Smooth muscle cell (in vitro differentiated cells): Measurements from ENCODE around the gene LMX1A. TPM values are rescaled to one million over a fixed set of nuclear protein-coding genes. Genes with fewer than 3 reads are reported as not detected.

ENCODE experiments used
- DNase-seq: peaks from one replicate; lab custom pipeline; 2025; ENCODE audit not compliant: unreplicated experiment; lab: John Stamatoyannopoulos, UW
- H2AFZ ChIP-seq: fragments of 200-600 bp; sonication (generic); 2 replicates; pipeline ENCODE4 v1.6.0; 2016; ENCODE audit warnings: antibody characterized with exemption, low read depth, mild to moderate bottlenecking
- H3F3A ChIP-seq: fragments of 200-600 bp; sonication (generic); 2 replicates; pipeline ENCODE4 v1.6.0; 2017; ENCODE audit warnings: antibody characterized with exemption, low read depth
- H3K27ac ChIP-seq: fragments of 200-600 bp; sonication (generic); 2 replicates; pipeline ENCODE4 v1.5.1; 2016; ENCODE audit warnings: low read depth, mild to moderate bottlenecking
- H3K27me3 ChIP-seq: fragments of 200-600 bp; sonication (generic); 2 replicates; pipeline ENCODE4 v1.6.1; 2016; ENCODE audit warnings: low read depth, mild to moderate bottlenecking
- H3K36me3 ChIP-seq: fragments of 200-600 bp; sonication (generic); 2 replicates; pipeline ENCODE4 v1.5.1; 2016; ENCODE audit warnings: low read depth
- H3K4me1 ChIP-seq: fragments of 200-600 bp; sonication (generic); 2 replicates; pipeline ENCODE4 v1.5.1; 2016; ENCODE audit warnings: low read depth
- H3K4me2 ChIP-seq: fragments of 200-600 bp; sonication (generic); 2 replicates; pipeline ENCODE4 v1.6.0; 2016; ENCODE audit warnings: mild to moderate bottlenecking
- H3K4me3 ChIP-seq: fragments of 200-600 bp; sonication (generic); 2 replicates; pipeline ENCODE4 v1.5.1; 2016; ENCODE audit warnings: mild to moderate bottlenecking
- H3K79me2 ChIP-seq: fragments of 200-600 bp; sonication (generic); 2 replicates; pipeline ENCODE4 v1.6.0; 2016; ENCODE audit warnings: low read depth, mild to moderate bottlenecking
- H3K9ac ChIP-seq: fragments of 200-600 bp; sonication (generic); 2 replicates; pipeline ENCODE4 v1.6.0; 2016; ENCODE audit warnings: low read depth
- H3K9me3 ChIP-seq: fragments of 200-600 bp; sonication (generic); replicated peaks from 2 replicates; pipeline ENCODE4 v1.5.1; 2016; ENCODE audit warnings: low read depth
- H4K20me1 ChIP-seq: fragments of 200-600 bp; sonication (generic); 2 replicates; pipeline ENCODE4 v1.6.0; 2016; ENCODE audit warnings: low read depth
- CTCF ChIP-seq: fragments of 200-600 bp; sonication (generic); IDR thresholded peaks from 2 replicates; pipeline ENCODE4 v1.5.1; 2017; ENCODE audit warnings: borderline replicate concordance, mild to moderate bottlenecking, antibody characterized with exemption; ENCODE audit not compliant: insufficient read depth, poor library complexity, severe bottlenecking
- WGBS: methylation state at CpG from one replicate; pipeline ENCODE4 v1.1.7; 2016; ENCODE audit warnings: low lambda C conversion rate; 5-methylcytosine and 5-hydroxymethylcytosine counted together
- polyA plus RNA-seq: library from polyadenylated mRNA; unstranded; fragments of >200 nt; fragmentation: Nextera tagmentation; extraction: Ambion mirVana; gene quantifications from 2 replicates; pipeline ENCODE4 v1.2.1, GENCODE V29; 2016
- total RNA-seq: library from RNA; depleted of rRNA; stranded (reverse); fragments of >200 nt; gene quantifications from 2 replicates; pipeline ENCODE4 v1.2.3, GENCODE V29; 2014

Gene LMX1A
- total and polyA plus RNA-seq, 2 experiments from 2014 or later = not detected

- H3K9ac ChIP-seq = no peak overlapping the region
- WGBS = 79% methylated on average over 5 of the region's 5 CpGs
- H2AFZ ChIP-seq = no peak overlapping the region
- no peaks in the 10 kb centered on the region for H3K9me3 ChIP-seq
- H3K27ac ChIP-seq = no peak overlapping the region
- H3K4me1 ChIP-seq = no peaks in the 10 kb centered on the region
- H4K20me1 ChIP-seq = no peaks in the 10 kb centered on the region
- no peak for TF ChIP-seq CTCF
- H3K4me2 ChIP-seq = no peak overlapping the region
- H3K79me2 ChIP-seq = no peaks in the 10 kb centered on the region
- H3F3A ChIP-seq = no peaks in the 10 kb centered on the region
- DNase-seq = no peak
- H3K4me3 ChIP-seq = no peak overlapping the region
- H3K27me3 ChIP-seq = peaks cover 88% of the 10 kb centered on the region
- no peaks in the 10 kb centered on the region for H3K36me3 ChIP-seq
Measured at GRCh38 chr1:165153182-165153581, 203.3 kb downstream of the LMX1A start.

GRCh38 chr1:165152727-165153126 lies 203.8 kb downstream of the LMX1A start:
- Histone ChIP-seq H2AFZ (no peak overlapping the region), H4K20me1 (no peaks in the 10 kb centered on the region), H3K4me3 (no peak overlapping the region), H3K4me1 (no peaks in the 10 kb centered on the region), H3K36me3 (no peaks in the 10 kb centered on the region), H3K79me2 (no peaks in the 10 kb centered on the region), H3K27me3 (peaks cover 88% of the 10 kb centered on the region), H3F3A (no peaks in the 10 kb centered on the region), H3K9ac (no peak overlapping the region), H3K27ac (no peak overlapping the region), H3K4me2 (no peak overlapping the region), H3K9me3 (no peaks in the 10 kb centered on the region)
- 39% methylated on average over 3 of the region's 3 CpGs for WGBS
- TF ChIP-seq CTCF = peak; percentile 12
- no peak for DNase-seq

GRCh38 chr1:165152109-165152508 lies 204.4 kb downstream of the LMX1A start:
- H3K4me3 ChIP-seq = no peak overlapping the region
- no peak overlapping the region for H3K4me2 ChIP-seq
- H2AFZ ChIP-seq = no peak overlapping the region
- peaks cover 88% of the 10 kb centered on the region for H3K27me3 ChIP-seq
- no peaks in the 10 kb centered on the region for H3K4me1 ChIP-seq
- DNase-seq = no peak
- H4K20me1 ChIP-seq = no peaks in the 10 kb centered on the region
- no peaks in the 10 kb centered on the region for H3K36me3 ChIP-seq
- 83% methylated on average over 5 of the region's 5 CpGs for WGBS
- H3K79me2 ChIP-seq = no peaks in the 10 kb centered on the region
- no peaks in the 10 kb centered on the region for H3F3A ChIP-seq
- no peak overlapping the region for H3K9ac ChIP-seq
- no peak overlapping the region for H3K27ac ChIP-seq
- no peaks in the 10 kb centered on the region for H3K9me3 ChIP-seq
- TF ChIP-seq CTCF = no peak

Other genes with a start within 250 kb of the LMX1A start
- not detected in 2 replicates for gene RXRG, start 88.4 kb upstream of the LMX1A start, total RNA-seq
- 0.13 TPM in 1 of 2 replicates, not detected in the other for gene RXRG, start 88.4 kb upstream of the LMX1A start, polyA plus RNA-seq
- gene LRRC52, start 187.3 kb upstream of the LMX1A start, total RNA-seq = not detected in 2 replicates
- not detected in 2 replicates for gene LRRC52, start 187.3 kb upstream of the LMX1A start, polyA plus RNA-seq